Stomach (tissue), 9 donors: ENCODE data around the gene SF3A2. TPM values are rescaled to one million over a fixed set of nuclear protein-coding genes. Genes with fewer than 3 reads are reported as not detected.
A peak's percentile ranks its signal among the peaks of the same experiment; 100 is the strongest.

Experiments used
- DNase-seq, 2 donors: peaks; one replicate each; pipeline versions ENCODE4 v3.0.0 to v3.0.0-alpha.2; 2013 to 2019
- H3K27ac ChIP-seq, 5 donors: fragments of 200-600 bp in 4 of 5; sonication (generic) in 4 of 5; one replicate each; pipeline ENCODE4 v1.5.1; 2013 to 2019; ENCODE audit warnings: mild to moderate bottlenecking in 1 of 5, moderate library complexity in 1 of 5
- H3K27me3 ChIP-seq, 3 donors: fragments of 200-600 bp; sonication (generic); one replicate each; pipeline ENCODE4 v1.5.1; 2017 to 2019; ENCODE audit warnings: mixed run types in 1 of 3
- H3K36me3 ChIP-seq, 4 donors: fragments of 200-600 bp; sonication (generic); 1 replicate in 3 of 4; 2 replicates in 1 of 4; pipeline ENCODE4 v1.5.1; 2016 to 2019
- H3K4me1 ChIP-seq, 4 donors: fragments of 200-600 bp; sonication (generic); one replicate each; pipeline ENCODE4 v1.5.1; 2016 to 2019
- H3K4me3 ChIP-seq, 4 donors: fragments of 200-600 bp; sonication (generic) in 3 of 4; one replicate each; pipeline ENCODE4 v1.5.1; 2016 to 2019; ENCODE audit warnings: mild to moderate bottlenecking in 1 of 4
- H3K9me3 ChIP-seq, 4 donors: fragments of 200-600 bp; sonication (generic); one replicate each; pipeline ENCODE4 v1.5.1; 2016 to 2019
- EP300 ChIP-seq: sonication (generic); formaldehyde crosslinking; IDR thresholded peaks from one replicate; pipeline ENCODE4 v1.6.1; 2017; ENCODE audit warnings: antibody characterized with exemption
- POLR2A ChIP-seq, 4 donors: fragments of 450-650 bp; IDR thresholded peaks; one replicate each; pipeline ENCODE4 v1.6.1; 2016; ENCODE audit warnings: antibody characterized with exemption in 4 of 4, control low read depth in 2 of 4, mild to moderate bottlenecking in 1 of 4, moderate library complexity in 1 of 4
- POLR2AphosphoS5 ChIP-seq, 3 donors: sonication (generic); formaldehyde crosslinking; IDR thresholded peaks; one replicate each; pipeline ENCODE4 v1.6.1; 2016; ENCODE audit warnings: antibody characterized with exemption in 3 of 3
- WGBS, 5 donors: extraction: QIAGEN DNeasy Blood & Tissue Kit in 3 of 5; methylation state at CpG; one replicate each; pipeline versions ENCODE4 v1.1.5 to v1.1.7; 2013 to 2018; 5-methylcytosine and 5-hydroxymethylcytosine counted together
- intact Hi-C: fragments of 100-400 bp; cut with DNase I; formaldehyde crosslinking; loops from one replicate; pipeline ENCODE4 v1.15.1; 2023; ENCODE audit warnings: low total_unique reads
- polyA plus RNA-seq, 3 donors: library from polyadenylated mRNA; stranded (reverse); fragments of 200-250 nt; gene quantifications; one replicate each; pipeline ENCODE4 v1.2.3, GENCODE V29; 2013
- total RNA-seq, 5 donors: library from RNA; depleted of rRNA; stranded (reverse); fragments of >200 nt; gene quantifications; one replicate each; pipeline versions ENCODE4 v1.1.0 to v1.2.3, GENCODE V29; 2014 to 2016
- TF ChIP-seq, protein P1 (sequence below), 7 experiments: fragments of 450-650 bp in 4 of 7; fragments of 200-600 bp in 3 of 7; sonication (generic) in 3 of 7; IDR thresholded peaks; one replicate each; pipeline ENCODE4 v1.5.1; 2016 to 2019; ENCODE audit warnings: antibody characterized with exemption in 7 of 7, control low read depth in 2 of 7, mild to moderate bottlenecking in 1 of 7
- donor health status: healthy with polysubstance abuse.
- donor health status: Bipolar disorder and iron deficiency.
- donor health status: healthy.

SF3A2 gene
- total and polyA plus RNA-seq, 8 donors, result 25.8 to 214 (median 37.0) TPM

DNA sequence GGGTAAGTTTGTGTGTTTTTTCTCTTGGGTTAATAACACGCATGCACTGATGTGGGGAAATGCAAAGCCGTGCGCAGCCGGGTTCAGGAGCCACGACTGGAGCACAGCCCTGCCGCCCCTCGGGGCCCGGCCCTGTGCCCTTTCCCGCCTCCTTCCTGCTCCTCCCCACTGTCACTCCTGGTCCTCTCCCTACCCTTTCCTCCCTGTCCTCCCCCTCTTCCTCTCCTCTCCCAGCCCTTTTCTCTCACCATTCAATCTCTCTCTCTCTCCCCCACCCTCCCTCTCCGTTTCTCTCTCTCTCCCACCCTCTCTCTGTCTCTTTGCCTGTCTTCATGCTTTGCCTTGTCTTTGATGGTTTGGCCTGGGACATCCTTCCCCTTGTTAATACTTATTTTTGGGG is 27.6 kb upstream of the SF3A2 start:
- WGBS, 5 donors, result 77 to 83% (median 78%) methylated on average over 10 of the region's 10 CpGs
- Histone ChIP-seq H3K9me3 (no peaks in the 10 kb centered on the region), H3K4me1 (peaks cover 10 to 50% (median 18%) of the 10 kb centered on the region in 4 donors), H3K27me3 (no peaks in the 10 kb centered on the region), H3K4me3 (no peak overlapping the region), H3K27ac (peak overlapping the region in 1 of 5 donors; percentile 54), H3K36me3 (peaks cover 54 to 98% (median 91%) of the 10 kb centered on the region in 4 donors)
- TF ChIP-seq, protein P1, sequence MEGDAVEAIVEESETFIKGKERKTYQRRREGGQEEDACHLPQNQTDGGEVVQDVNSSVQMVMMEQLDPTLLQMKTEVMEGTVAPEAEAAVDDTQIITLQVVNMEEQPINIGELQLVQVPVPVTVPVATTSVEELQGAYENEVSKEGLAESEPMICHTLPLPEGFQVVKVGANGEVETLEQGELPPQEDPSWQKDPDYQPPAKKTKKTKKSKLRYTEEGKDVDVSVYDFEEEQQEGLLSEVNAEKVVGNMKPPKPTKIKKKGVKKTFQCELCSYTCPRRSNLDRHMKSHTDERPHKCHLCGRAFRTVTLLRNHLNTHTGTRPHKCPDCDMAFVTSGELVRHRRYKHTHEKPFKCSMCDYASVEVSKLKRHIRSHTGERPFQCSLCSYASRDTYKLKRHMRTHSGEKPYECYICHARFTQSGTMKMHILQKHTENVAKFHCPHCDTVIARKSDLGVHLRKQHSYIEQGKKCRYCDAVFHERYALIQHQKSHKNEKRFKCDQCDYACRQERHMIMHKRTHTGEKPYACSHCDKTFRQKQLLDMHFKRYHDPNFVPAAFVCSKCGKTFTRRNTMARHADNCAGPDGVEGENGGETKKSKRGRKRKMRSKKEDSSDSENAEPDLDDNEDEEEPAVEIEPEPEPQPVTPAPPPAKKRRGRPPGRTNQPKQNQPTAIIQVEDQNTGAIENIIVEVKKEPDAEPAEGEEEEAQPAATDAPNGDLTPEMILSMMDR (IDR thresholded peaks at IDR 0.05), result no peak
- no peak for TF ChIP-seq POLR2AphosphoS5 (IDR thresholded peaks at IDR 0.05)
- TF ChIP-seq EP300, result no peak
- no peak for TF ChIP-seq POLR2A (IDR thresholded peaks at IDR 0.05)
- intact Hi-C loops, result no loop called here
- no peak for DNase-seq

DNA sequence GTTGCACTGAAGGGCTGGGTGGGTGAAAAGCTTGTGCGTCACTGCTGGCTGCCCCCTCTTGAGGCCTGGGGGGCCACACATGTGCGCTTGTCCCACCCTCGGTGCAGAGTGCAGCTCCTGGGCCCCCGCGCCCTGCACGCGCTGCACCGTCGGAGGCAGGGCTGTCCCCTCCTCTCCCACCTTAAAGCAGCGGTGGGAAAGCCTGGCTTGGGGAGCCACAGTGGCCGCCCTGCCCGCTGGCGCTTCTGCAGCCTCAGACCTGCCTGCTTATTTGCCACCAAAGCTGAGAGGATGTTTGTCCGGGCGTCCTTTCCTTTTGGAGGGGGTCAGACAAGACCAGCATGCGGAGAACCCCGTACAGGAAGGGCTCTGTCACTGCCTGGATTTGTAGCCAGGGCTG is 27.2 kb upstream of the SF3A2 start:
- 88 to 93% (median 91%) methylated on average over 15 to 17 of the region's 17 CpGs for WGBS, 5 donors
- H3K4me3 ChIP-seq, result no peak overlapping the region
- peak overlapping the region in 1 of 5 donors; percentile 0 for H3K27ac ChIP-seq
- no peak for TF ChIP-seq POLR2A (IDR thresholded peaks at IDR 0.05)
- no peak for TF ChIP-seq EP300
- TF ChIP-seq POLR2AphosphoS5 (IDR thresholded peaks at IDR 0.05), result no peak
- TF ChIP-seq, protein P1 (IDR thresholded peaks at IDR 0.05), result no peak
- H3K36me3 ChIP-seq, result peaks cover 54 to 98% (median 91%) of the 10 kb centered on the region in 4 donors
- no peaks in the 10 kb centered on the region for H3K9me3 ChIP-seq
- intact Hi-C loops, result no loop called here
- no peak for DNase-seq
- H3K27me3 ChIP-seq, result no peaks in the 10 kb centered on the region
- peaks cover 5 to 46% (median 16%) of the 10 kb centered on the region in 4 donors for H3K4me1 ChIP-seq

DNA sequence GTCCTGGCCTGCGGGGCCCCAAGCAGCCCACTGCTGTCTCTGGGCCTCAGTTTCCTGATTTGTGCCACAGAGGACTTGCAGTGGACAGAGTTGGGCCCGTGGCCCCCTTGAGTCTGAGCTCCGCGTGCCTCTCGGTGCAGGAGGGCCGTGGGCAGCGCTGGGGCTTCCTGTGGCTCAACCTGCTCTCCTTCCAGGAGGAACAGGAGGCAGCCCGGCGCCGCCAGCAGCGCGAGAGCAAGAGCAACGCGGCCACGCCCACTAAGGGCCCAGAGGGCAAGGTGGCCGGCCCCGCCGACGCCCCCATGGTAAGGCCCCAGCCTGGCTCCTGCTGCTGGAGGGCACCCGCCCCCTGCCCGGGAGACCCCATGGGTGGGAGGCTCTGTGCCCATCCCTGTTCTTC is 26.4 kb upstream of the SF3A2 start:
- WGBS, 5 donors, result 78 to 90% (median 86%) methylated on average over 12 to 21 of the region's 21 CpGs

DNA sequence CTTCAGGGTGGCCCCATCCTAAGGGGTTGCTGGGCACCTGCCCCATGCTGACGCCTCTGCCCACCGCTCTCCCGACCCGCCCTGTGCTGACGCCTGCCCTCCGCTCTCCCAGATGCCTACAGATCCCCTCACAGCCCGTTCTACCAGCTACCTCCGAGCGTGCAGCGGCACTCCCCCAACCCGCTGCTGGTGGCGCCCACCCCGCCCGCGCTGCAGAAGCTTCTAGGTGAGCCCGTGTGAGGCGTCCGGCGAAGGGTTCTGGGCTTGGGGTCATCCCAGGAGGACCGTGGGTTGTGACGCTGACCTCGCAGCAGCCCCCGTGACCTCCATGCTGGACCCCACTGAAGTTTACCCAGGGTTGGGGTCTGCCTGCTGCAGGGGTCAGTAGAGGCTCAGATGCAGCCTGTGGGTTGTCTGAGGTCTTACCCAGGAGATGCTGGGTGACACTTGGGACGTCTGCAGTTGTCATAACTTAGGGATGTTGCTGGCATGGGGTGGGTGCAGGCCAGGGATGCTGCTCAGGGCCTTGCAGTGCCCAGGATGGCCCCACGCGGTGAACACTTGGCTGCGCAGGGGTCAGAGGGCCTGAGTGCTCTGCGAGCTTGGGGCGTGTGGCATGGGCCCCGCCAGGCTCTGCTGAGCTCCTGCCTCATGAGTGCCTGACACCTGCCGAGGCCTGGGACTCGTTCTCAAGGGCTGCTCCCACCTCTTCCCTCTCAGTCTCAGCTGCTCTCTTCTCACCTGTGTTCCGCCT is 25.5 kb upstream of the SF3A2 start:
- H3K4me3 ChIP-seq, result no peak overlapping the region
- H3K4me1 ChIP-seq, result peaks cover 4 to 38% (median 12%) of the 10 kb centered on the region in 4 donors
- TF ChIP-seq POLR2A (IDR thresholded peaks at IDR 0.05), result no peak
- TF ChIP-seq, protein P1 (IDR thresholded peaks at IDR 0.05), result no peak
- no peak for TF ChIP-seq EP300
- no peak for TF ChIP-seq POLR2AphosphoS5 (IDR thresholded peaks at IDR 0.05)
- peak overlapping the region; percentile 71 to 85 (median 81) for H3K27ac ChIP-seq
- peaks cover 68 to 100% (median 100%) of the 10 kb centered on the region in 4 donors for H3K36me3 ChIP-seq
- H3K9me3 ChIP-seq, result no peaks in the 10 kb centered on the region
- no peak for DNase-seq
- intact Hi-C loops, result no loop called here
- H3K27me3 ChIP-seq, result no peaks in the 10 kb centered on the region
- 93 to 96% (median 95%) methylated on average over 20 to 33 of the region's 33 CpGs for WGBS, 5 donors

More for the DNA sequence above, 26.4 kb upstream of the SF3A2 start:
- DNase-seq, result no peak
- peak overlapping the region in 1 of 5 donors; percentile 0 for H3K27ac ChIP-seq
- no peaks in the 10 kb centered on the region for H3K27me3 ChIP-seq
- H3K4me1 ChIP-seq, result peaks cover 4 to 38% (median 12%) of the 10 kb centered on the region in 4 donors
- H3K4me3 ChIP-seq, result no peak overlapping the region
- intact Hi-C loops, result no loop called here
- H3K9me3 ChIP-seq, result no peaks in the 10 kb centered on the region
- TF ChIP-seq POLR2AphosphoS5 (IDR thresholded peaks at IDR 0.05) (no peak), POLR2A (IDR thresholded peaks at IDR 0.05) (no peak)
- TF ChIP-seq, protein P1 (IDR thresholded peaks at IDR 0.05), result no peak
- peaks cover 61 to 99% (median 97%) of the 10 kb centered on the region in 4 donors for H3K36me3 ChIP-seq
